IPS DF 4.7 (cell line): ENCODE results near the gene SLC24A3.

ENCODE experiments used
- DNase-seq: peaks from one replicate; pipeline ENCODE4 v3.0.0-alpha.2; 2013; ENCODE audit warnings: low spot score; ENCODE audit errors: extremely low read depth

Gene SLC24A3

DNA sequence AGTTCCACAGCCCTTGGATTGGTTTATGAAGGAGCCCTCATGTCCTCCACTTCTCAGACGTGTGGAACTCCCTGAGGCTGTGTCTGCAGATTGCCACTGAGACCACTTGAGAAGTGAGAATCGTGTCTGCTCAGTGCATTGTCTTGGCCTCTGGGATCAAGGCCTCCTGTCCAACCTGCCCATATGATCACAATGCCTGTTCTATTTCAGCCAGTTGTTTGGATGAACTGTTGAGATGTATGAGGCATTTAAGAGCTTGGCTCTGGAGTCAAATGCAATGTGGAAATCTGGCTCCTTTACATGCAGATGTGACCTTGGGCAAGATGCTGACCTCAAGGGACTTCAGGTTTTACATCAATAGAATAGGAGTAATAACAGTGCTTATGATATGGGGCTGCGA is 125.9 kb downstream of the SLC24A3 start:
- DNase-seq: no peak

DNA sequence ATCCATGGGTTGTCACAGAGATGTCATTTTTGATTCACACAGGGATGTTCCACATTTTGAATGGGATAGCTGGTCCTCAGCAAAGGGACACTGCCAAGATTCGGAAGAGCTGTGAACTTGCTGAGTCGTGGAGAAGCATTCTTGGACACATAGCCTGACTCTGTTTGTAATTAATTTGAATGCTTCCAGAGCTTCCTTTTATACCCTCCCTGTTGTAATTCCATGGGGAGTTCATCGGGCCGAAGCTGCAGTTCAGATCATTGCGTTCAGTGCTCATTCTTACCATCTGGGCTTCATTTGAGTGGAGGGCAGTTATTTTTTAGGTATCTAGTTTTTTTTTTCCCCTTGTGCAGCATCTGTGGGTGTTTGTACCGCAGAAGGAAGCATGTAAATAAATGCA is 126.5 kb downstream of the SLC24A3 start:
- no peak for DNase-seq

DNA sequence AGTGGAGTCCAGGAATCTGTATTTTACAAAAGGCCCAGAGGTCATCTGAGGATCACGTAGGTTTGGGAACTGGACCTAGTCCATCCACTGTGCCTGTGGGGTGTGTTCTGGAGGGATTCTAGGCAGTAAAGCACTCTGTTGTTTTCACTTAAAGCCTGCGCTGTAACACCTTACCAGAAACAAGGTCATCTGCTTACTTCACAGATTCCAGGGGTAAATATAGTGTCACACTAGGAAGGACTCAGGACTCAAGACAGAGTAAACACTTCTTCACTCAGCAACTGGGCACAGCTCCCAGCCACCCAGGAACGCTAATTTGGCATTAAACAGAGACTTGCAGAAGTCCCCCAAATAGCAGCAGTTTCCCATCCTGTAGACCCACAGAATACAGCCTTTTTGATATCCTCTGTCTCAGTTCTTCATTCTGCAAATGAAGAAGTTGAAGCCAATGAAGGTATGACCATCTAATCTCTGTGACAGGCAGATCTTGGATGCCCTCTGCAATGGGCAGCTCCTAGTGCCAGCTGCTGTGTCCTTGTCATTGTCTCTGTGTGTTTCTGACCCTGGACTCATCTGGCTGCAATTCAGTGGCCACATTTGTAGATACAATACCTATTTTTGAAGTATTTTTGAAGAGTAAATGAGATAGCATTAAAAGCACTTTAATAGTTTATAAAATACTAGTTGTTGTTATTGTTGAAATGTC is 129.1 kb downstream of the SLC24A3 start:
- no peak for DNase-seq

DNA sequence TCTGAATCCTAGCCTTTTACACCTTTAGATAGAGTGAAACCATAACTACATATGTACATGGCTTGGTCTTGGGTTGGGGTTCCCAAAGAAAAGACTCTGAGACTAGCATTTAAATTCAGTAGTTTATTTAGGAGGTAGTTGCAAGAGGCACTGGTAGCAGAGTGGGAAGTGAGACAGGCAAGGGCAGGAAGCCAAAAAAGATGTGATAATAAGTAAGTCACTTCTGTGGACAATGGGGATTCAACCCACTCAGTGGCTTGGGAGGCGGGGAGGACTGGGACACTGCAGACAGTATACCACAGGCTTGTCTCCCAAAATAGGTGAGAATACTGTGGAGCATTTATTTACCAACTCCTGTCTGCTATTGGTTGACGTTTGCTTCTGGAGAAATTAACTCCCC is 131.9 kb downstream of the SLC24A3 start:
- DNase-seq: no peak

DNA sequence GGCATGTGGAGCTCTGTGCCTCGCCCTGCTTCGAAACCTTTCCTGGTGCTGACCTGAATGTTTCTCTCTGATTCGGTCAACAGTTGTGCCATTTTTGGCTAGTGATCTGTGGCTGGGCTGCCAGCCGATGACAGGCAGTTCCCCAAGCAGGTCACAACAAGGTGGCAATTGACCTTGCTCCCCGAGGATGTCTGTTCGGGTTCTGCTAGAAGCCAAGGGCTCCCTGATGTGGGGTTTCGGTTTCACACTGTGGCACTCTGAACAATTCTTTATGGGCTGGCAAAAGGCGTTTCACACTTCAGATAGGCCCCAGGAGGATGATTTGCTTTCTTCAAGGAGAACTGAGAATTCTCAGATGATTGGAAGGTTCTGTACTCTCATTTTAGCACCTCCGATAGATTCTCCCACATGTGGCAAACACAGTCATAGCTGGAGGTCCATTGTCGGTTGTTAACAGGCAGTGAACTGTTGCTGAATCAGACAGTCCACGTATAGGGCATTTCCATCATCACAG is 135.6 kb downstream of the SLC24A3 start:
- DNase-seq: no peak

DNA sequence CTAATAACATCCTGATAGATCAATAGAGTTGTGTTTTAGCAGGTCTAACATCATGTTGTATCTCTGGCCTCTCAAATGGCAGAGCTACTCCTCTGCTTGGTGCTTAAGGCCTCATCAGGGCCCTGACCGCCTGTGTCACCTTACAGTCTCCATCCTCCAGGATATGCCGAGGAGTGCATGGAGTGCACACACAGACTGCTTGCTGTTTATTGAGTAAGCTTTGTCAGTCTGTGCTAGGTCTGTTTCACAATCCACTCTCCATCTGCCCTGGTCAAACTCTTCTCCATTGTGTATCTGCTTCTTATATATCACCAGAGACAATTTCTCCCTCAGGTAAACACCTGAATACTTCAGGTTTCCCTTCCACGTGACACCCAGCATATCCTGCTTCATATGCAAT is 136.1 kb downstream of the SLC24A3 start:
- DNase-seq: no peak

DNA sequence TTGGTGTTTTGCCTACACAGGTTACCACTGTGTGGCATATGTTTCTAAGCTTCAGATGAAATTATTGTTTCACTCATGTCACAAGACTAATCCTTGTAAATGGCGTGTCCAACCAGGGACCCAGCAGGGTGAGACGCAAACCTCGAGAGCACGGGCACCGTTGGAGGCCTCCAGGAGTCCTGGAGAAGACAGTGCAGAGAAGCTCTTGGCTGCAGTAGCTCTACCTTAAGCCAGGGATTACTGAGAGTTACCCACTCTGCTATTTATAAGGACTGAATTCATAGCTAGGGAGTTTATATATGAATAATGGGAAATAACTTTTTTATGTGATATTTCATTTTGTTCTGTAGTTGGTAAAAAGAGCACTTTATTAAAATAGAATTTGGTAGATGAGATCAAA is 137.4 kb downstream of the SLC24A3 start:
- no peak for DNase-seq

DNA sequence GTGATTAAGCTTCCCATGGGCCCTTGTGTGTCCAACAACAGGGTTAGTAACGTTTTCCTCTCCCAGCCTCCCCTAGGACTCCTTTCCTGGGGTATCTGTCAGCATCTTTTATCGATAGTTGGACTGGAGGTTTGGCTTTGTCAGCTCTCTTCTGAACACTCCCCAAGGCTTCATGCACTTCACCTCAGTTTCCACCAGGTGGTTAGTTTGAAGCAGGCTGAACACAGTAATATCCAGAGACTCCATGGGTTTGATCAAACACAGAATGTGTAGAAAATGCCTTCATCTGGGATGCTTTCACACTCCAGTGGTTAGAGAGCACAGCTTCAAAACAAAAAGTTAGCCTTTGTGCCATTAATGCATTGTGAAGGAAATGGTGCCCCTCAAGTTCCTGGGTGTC is 139.1 kb downstream of the SLC24A3 start:
- no peak for DNase-seq

DNA sequence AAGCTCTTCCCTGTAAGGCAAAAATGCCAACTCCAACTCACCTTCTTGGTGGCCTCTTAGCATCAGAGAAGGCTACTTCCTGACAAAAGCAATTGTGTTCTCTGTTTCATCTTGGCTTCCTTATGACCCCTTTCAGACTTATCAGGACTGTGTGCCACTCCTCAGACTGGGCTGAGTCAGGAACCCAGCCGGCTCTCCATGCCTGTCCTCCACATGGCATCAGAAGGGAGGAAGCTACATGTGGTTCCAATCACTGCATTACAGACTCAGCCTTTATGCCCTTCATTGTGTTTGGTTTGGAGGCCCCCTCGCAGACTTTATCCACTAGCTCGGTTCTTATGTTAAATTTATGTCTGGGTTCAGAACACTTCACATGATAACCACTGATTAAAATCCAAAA is 142.5 kb downstream of the SLC24A3 start:
- DNase-seq: no peak

DNA sequence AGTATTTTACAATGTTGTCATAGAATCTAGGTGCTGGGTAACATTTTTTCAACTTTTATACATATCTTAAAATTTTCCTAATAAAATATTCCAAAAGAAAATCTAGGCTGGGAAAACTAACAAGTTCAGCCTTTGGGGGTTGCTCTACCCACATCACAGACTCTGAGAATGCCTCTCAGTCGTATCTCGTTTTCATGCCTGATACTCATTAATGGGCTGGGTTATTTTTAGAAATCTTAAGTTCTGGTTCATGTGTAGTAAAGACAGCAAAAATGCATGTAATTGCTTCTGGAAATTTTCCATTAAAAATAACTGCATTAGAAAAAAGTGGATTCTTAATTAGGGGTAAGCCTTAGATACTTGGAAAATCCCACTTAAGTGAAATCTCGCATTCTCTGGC is 149.3 kb downstream of the SLC24A3 start:
- no peak for DNase-seq

DNA sequence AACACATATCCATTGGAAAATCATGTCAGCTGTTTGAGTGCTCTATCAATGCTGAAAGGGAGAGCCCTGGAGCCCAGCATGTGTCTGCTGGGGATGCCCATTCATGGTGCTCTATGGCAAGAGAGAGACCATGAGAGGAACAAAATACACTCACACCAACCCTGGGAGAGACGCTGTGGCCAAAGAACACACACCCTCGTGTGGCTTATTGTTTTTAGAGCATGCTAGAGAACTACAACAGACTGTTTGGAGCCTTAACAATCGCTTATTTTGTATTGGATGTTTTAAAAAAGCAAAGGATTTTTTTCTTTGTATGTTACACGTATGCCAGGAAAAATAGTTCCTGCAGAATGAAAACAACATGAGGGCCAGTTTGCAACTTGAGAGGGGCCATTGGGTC is 151.0 kb downstream of the SLC24A3 start:
- no peak for DNase-seq

DNA sequence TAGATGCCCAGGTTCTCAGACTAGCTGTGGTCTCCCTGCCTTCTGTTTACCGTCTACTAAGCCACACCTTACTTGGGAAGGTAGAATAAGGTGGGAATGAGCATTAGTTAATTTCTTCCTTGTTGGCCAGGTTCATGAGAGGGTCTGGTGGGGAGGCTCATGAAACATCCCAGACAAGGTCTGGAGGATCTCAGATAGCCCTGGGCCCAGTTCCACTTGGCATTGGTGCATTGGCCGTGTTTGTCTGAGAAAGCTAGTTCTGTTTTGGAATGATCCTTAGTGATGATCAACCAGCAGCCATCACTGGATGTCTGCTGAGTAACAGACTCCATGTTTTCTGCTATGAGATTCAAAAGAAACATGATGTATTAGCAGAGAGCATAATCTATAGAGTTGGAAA is 155.1 kb downstream of the SLC24A3 start:
- no peak for DNase-seq

DNA sequence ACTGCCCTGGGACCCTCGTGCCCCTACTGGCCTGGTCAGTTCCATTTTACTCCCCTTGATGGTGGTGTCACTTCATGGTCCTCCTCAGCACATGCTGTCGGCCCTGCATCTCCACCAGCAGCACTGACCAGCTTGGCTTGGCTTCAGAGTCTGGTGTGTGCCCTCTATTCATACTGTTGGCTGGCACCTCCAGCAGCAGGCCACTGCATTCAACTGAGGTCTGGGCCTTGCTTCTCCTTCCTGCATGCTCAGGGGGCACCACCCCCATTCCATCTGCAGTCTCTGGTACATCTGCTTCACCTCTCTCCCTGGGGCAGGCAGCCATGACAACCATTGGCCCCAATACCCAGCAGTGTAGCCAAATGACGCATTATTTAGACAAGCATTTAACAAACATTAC is 155.9 kb downstream of the SLC24A3 start:
- no peak for DNase-seq

DNA sequence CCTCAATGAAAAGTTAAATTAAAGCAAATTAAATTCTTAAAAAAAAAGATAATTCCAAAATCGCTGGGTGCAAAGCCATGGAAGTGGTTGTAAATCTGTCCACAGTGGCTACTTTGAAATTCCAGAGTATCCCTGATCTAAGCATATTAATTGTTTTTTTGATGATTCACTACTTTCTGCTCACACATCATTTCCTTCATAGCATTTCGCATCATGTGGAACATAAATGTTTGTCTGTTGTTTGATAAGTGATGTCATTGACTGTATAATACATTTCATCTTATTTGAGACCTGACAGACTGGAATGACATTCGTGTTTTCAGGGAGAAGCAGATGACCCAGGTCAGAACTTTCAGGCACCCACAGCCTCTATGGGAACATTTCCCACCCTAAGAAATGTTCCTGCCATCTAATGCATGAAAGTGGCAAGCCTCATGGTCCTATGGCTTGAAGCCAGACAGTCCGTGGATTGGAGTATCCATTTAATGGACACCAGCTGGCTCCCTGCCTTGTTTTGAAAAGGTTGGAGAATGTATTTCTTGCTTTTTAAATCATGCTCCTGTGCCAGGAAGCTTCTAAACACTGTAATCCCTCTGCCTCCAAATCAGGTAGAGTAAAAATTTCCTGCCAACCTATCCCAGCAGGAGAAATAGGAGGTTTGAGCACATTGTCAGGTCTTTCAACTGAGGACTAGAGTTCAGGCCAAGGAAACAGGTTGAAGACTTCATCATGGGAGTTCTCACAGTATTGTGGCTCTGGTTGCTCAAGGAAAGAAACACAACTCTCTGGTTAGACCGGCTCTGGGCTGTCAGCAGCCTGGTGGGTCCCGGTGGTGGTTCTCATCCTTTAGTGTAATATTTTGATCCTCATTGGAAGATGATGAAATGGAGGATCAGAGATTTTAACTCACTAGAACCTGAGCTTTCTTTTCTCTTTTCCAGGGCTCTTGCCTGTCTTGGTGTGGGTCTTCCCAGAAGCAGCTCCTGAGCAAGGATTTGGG is 157.9 kb downstream of the SLC24A3 start:
- no peak for DNase-seq

DNA sequence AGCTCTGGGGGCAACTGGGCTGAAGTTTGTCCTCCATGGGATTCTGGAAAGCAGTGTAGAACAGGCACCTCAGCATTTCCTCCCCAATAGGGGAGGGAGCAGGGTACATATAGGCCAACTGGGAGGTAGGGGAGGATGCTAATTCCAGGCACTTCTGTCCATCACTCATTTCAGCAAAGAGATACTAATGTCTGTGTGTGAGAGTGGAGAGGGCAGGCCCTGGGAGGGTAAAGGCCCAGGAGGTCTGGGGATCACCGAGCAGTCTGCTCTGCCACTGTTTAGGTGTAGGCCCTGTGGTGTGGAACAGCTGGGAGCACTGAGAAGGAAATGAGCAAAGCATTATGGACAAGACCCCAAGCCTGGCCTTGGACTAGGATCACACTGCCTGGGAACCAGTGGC is 158.7 kb downstream of the SLC24A3 start:
- no peak for DNase-seq

DNA sequence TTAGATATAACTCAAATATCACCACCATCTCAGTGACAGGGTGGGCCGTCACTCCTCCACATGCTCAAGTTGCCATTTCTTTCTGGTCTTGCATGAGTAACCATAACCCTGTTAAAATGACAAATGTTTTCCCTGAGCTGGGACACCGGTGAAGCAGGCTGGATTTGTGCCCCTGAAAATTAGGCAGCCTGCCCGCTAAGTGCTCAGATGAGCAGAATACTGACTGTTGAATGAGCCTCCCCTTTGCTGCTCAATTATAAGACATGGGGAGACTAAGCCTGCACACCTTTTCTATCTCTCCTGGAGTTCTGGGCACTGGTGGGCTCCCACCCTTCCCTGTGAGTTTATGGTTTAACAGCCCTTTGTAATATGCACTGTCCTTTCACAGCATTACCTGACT is 161.8 kb downstream of the SLC24A3 start:
- DNase-seq: no peak

DNA sequence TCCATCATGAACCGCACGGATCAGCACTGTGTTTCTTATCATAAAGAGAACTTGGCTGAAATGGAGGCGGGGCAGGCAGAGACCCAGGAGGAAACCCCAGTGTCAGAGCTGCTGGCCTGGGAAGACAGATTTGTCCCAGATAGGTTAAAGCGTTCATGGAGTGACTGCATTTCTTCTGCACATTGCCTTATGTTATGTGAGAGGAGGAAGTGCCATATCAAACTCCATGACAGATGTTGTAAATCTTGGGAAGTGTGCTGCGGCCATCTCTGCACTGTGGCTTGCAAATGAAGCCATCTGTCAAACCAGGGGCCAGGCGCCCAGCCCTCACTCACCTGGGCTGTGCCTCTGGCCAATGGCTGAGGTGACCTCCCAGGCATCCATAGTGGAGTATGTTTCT is 163.0 kb downstream of the SLC24A3 start:
- DNase-seq: no peak

DNA sequence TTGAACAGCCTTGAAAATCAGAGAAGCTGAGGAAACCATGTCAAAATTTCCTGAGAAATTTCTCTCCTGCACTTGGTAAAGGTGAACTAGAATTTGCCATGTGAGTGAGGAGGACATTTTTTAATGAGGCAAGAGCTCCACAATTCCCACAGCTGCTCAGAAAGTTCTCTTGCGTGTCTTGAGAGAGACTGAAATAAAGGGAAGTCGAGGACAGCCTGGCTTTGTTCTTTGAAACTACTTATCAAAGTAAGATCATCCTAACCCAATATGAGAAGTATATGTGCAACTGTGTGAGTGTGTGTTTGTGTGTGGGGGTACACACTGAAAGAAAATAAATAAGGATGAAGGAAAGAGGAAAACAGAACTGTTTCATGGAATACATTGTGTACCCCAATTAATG is 163.4 kb downstream of the SLC24A3 start:
- DNase-seq: no peak

DNA sequence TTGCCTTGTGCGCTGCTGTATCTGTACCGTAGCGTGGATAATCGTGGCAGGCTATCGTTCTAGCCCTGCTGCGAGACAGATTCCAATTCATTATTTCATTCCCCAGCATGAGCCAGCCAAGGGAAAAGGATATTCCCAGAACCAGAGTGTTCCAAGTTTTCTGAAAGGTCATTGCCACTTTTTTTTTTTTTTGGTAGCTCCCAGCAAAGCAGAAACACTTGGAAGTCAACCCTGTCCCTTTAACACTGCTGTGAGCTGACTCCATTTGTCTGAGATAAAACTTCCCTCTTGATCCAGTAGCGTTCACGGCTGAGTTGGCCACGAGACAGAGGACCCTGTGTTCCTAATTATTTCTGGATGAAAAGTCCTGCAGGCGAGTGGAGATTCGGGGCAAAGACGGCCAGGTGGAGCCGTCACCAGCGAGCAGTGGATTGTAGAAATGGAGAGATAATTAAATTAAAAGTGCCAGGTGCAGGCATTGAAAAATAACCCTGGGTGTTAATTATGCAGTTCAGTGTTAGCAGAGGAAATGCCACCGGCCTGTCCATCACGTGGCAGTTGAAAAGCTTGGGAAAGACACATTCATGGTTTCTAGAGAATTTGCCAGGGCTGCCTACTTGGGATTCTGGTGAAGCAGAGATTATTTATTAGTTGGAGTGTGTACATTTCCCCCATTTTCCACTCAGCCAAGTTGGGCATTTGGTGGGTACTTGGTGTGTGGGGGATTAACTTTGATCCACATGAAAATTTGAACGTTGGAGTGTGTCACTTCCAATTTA is 164.2 kb downstream of the SLC24A3 start:
- no peak for DNase-seq

DNA sequence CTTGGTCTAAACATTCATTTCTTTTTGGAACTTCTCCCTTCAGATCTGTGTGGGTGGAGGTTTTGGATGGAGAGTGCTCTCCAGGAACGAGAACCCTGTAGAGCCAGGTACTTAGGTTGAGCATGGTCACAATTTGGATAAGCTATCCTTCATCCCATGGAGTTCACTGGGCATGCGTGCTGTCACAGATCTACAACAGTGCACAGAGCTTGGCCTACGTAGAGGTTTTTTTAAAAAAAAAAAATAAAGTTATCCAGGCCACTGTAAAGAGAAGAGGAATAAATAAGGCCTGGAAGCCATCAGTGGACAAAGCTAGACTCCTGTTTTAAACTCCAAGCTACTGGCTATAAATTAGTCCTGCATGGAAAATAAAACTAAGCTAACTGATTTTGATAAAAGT is 165.6 kb downstream of the SLC24A3 start:
- DNase-seq: no peak

DNA sequence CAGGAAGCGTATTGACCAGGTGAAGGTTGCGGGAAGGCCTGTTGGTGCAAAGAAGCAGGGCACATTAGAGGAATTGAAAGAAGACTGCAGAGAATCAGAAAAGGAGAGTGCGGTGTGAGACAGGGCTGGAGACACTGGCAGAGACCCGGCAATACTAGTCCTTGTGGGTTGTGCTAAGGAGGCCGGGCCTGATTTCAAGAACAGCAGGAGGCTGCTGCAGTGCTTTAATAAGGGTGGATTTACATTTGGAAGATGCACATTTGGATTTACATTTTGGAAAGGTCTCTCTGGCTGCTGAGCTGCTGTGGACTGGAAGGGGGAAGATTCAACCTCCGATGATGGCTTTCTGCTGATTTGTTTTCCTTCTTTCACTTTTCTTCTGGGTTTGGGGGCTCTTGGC is 167.8 kb downstream of the SLC24A3 start:
- no peak for DNase-seq

DNA sequence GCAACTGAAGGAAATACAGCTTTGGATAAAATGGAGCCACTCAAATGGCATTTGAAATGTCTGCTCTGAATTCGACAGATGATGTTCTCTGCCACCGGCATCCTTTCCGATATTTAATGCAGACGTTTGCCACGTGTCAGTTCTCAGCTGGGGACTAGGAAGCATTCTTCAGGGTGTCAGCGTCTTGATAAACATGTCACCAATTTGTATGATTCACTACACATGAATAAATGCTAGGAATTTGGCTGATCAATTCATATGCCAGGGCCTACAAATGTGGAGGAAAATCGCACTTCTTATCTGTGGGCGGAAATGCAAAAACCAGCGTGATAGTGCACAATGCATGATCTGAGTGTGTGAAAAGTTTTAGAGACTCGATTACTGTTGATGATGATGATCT is 169.5 kb downstream of the SLC24A3 start:
- no peak for DNase-seq
